GM19099 (cell line): Measurements from ENCODE around the gene ALDH3B1.

Experiments used
- POLR2A ChIP-seq: IDR thresholded peaks from 3 replicates; pipeline ENCODE4 v1.6.1; 2011; ENCODE audit warnings: low read depth; ENCODE audit not compliant: insufficient read length; ENCODE audit errors: extremely low read depth

ALDH3B1 gene

GRCh38 chr11:68030318-68031143, 20.4 kb downstream of the ALDH3B1 start, which contains the start of gene NDUFS8:
TSS of gene NDUFS8 (plus strand) at chr11:68030681. CDS start at chr11:68032152, 1,471 bp downstream.
- TF ChIP-seq POLR2A, result peak; percentile 72

GRCh38 chr11:68031144-68031464, 21.0 kb downstream of the ALDH3B1 start:
- TF ChIP-seq POLR2A, result no peak

- no peak for TF ChIP-seq POLR2A
Observed at GRCh38 chr11:68032003-68032402, 21.9 kb downstream of the ALDH3B1 start.

- TF ChIP-seq POLR2A, result no peak
Observed at GRCh38 chr11:68032997-68033707, 23.0 kb downstream of the ALDH3B1 start.

DNA sequence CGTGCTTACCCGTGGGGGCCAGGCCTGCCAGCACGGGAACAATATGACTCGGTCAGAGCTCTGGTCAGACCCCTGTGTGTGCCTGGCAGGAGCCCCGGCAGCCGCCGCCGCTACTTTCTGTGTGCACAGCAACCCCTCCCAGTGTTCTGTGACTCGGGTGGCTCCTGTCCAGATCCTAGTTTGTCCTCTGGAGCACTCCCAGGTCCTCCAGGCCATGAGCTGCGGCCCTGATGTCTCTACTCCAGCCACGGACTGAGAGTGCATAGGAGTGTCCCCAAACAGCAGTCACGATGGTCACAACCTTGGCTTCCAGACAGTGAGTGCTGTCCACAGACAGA, 23.6 kb downstream of the ALDH3B1 start:
- no peak for TF ChIP-seq POLR2A

DNA sequence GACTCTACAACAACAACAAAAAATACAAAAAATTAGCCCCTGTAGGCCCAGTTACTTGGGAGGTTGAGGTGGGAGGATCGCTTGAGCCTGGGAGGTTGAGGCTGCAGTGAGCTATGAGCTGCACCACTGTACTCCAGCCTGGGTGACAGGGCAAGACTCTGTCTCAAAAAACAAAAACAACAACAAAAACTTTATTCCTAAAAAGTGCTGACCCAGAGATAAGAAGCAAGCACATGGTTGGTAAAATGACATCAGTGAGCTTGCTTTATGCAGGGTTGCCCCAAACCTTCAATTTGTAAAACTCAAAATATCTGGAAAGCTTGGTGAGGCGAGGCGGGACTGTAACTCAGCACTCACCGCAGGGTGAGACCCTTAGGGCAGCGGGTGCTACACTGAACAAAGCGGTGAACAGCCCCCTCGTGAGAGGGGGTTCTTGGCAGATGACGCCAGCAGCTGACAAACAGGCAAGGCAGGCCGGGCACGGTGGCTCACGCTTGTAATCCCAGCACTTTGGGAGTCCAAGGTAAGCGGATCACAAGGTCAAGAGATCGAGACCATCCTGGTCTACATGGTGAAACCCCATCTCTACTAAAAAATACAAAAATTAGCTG, 25.2 kb downstream of the ALDH3B1 start:
- TF ChIP-seq POLR2A, result no peak

DNA sequence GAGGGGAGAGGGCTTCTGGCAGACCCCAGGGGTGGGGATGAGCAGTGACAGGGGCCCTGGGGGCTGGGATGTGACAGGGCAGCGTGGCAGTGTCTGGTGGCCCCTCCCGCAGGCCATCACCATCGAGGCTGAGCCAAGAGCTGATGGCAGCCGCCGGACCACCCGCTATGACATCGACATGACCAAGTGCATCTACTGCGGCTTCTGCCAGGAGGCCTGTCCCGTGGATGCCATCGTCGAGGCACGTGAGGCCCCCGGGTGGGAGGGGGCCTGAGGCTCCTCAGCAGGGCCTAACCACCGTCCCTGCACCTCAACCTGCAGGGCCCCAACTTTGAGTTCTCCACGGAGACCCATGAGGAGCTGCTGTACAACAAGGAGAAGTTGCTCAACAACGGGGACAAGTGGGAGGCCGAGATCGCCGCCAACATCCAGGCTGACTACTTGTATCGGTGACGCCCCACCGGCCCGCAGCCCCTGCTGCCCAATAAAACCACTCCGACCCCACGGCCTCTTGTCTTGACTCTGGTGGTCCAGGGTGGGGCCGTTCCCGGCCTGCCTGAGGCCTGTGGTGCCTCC, 26.1 kb downstream of the ALDH3B1 start:
- no peak for TF ChIP-seq POLR2A

- no peak for TF ChIP-seq POLR2A
Observed at GRCh38 chr11:68036717-68037239, 26.7 kb downstream of the ALDH3B1 start.

- no peak for TF ChIP-seq POLR2A
Observed at GRCh38 chr11:68037411-68038225, 27.5 kb downstream of the ALDH3B1 start.

GRCh38 chr11:68038226-68038717, 28.1 kb downstream of the ALDH3B1 start:
- no peak for TF ChIP-seq POLR2A

- peak; percentile 86 for TF ChIP-seq POLR2A
Observed at GRCh38 chr11:68038718-68039525, 28.8 kb downstream of the ALDH3B1 start, which contains the start of gene TCIRG1. TSS of gene TCIRG1 (plus strand) at chr11:68039025. CDS start at chr11:68041272, 2,247 bp downstream.

GRCh38 chr11:68039526-68040086, 29.5 kb downstream of the ALDH3B1 start:
- TF ChIP-seq POLR2A, result no peak
